ACHN (cell line): ENCODE results near the gene GPC3.

ENCODE experiments used
- DNase-seq: peaks from one replicate; pipeline ENCODE4 v3.0.0-alpha.2; 2015
- in situ Hi-C: cut with HindIII; loops from 2 replicates; pipeline ENCODE4 v1.10.0; 2017; ENCODE audit warnings: low sequenced_read_pairs, low pct_ligation_motif_present, low pct_unique_long_range_greater_than_20kb

Gene GPC3

DNA sequence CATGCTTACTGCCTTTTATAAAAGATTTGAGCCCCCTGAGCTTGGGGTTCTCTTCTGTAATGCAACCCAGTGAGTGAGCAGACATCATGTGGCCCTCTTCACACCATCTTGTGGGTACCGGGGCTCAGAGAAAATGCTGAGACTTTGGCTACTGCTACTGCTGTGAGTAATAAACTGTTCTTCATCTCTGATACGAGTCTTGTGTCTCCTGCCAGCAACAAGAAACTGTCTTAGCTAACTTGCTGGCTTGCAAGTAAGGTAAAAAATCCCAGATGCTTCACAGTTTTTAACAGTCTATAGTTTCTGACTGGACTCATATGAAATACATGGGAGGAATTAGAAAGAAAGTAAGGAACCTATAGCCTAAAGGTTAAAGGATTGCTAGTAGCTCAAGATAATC lies 148.3 kb downstream of the GPC3 start:
- in situ Hi-C loops = no loop called here
- DNase-seq = no peak

DNA sequence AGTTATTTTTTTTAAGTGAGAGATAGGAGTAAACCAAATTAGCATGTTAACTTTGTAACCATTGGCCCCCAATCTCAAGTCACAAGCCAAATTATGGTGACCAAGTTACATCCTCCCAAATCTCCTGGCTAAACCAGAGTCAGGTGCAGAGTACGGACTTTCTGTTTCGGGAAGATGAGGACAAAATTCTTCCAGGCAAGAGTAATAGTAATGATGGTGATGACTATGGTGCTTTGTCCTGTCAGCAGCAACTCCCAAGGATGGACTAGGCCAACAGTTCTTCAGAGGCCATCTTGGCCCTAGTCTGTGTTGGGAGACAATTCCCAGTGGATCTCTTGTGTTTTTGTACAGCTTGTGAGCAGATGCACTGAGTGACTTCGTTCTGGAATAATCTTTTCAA lies 148.8 kb downstream of the GPC3 start:
- in situ Hi-C loops = no loop called here
- no peak for DNase-seq

DNA sequence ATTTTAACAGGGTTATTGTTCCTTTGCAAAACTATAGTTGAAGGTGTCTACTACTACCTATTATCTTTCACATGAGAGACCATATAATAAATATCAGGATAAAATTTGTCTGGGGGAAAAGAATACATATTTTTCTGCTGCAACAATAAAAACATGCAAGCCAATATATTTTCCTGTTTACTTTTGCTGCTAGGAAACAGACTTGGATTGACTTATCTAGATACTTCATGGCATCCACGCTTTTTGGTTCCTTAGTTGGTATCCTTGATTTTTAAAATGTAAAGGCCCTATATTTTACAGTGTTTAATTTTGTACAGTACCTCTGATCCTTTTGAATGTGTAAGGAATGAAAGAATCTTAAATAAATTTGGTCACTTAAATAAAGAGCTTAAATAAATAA lies 150.6 kb downstream of the GPC3 start:
- in situ Hi-C loops = no loop called here
- no peak for DNase-seq

DNA sequence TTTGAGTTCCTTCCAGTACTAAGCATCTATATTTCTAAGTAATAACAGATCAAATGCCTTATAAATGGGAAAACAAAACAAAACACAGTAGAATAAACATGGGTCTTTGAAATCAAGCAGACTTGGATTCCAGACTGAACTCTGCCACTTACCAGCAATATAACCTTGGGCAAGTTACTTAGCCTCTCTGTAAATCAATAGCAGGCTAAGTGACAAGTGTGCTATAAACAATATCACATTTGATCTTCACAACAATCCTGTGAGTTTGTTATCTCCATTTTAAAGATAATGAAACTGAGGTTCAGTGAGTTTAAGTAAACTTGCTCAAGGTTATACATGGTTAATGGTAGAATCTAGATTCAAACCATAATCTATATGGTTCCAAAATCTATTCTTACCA lies 165.8 kb downstream of the GPC3 start:
- in situ Hi-C loops = no loop called here
- no peak for DNase-seq

DNA sequence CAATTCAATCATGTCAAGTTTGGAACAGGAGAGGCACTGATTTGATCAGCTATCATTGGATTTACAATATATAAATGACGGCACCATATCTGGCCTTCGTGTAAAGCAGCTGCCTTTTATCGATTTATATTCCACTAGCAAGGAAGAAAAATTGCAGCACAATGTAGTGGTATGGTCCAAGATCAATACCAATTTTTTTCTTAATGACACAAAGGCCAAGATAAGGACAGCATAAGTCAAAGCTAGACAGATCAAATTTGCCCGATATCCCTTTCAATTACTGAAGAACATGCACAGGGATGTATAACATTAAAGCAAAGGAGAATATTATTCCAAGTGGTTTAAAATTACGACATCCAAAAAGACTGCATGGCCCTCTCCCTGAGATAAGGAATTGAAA lies 167.4 kb downstream of the GPC3 start:
- in situ Hi-C loops = no loop called here
- DNase-seq = no peak

DNA sequence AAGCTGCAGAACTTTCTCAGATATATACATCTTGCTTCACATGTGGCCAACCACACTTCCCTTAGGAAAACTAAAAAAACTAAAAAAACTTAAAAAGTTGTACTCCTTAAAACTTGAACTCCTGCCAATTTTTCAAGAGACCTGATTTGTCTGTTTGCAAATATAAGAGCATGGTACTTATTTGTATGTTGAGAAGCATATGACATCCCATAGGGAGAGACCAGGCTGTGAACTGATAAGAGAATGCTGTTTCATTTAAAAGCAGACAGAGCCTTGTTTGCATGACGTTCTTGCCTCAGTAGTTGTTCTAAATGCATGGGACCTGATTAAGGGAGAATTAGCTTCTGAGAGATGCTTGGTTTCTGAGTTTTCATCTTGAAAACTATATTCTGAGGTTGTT lies 169.9 kb downstream of the GPC3 start:
- no peak for DNase-seq
- in situ Hi-C loops = no loop called here

DNA sequence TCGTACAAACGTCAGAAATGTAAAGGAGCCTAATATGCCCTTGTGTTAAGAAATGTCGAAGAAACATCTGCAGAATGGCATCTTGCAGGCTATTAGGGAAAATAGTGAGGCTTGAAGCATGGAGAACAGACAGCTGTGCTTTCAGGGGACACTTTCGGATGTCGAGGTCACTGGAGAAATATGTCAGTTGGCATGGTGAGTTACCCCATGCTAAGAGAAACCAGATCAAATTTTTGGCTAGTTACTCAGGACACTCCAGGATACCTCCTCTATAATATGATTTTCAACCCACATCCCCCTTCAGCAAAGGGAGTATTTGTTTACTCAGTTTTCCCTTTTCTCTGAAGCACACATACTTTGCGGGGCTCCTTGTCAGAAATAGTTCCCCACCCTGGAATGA lies 171.4 kb downstream of the GPC3 start:
- no peak for DNase-seq
- in situ Hi-C loops = no loop called here

DNA sequence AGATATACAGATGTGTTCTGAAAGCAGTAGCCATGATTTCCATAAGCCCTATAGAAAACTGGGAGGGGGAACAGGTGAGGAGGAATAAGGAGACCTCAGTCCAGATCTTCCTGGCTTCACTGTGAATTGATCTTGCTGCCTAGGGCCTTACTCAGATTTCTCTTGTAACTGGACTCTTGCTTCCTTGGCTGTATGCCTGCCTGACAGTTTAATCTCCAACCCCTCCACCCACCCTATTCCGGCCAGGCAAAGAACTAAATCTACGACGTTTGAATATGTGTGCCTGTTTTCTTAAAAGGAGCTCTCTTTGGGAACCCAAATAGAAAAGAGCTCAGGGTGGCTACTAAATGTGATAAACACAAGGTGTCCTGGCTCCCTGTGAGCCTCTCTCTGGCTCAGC lies 173.0 kb downstream of the GPC3 start:
- in situ Hi-C loops = no loop called here
- no peak for DNase-seq

DNA sequence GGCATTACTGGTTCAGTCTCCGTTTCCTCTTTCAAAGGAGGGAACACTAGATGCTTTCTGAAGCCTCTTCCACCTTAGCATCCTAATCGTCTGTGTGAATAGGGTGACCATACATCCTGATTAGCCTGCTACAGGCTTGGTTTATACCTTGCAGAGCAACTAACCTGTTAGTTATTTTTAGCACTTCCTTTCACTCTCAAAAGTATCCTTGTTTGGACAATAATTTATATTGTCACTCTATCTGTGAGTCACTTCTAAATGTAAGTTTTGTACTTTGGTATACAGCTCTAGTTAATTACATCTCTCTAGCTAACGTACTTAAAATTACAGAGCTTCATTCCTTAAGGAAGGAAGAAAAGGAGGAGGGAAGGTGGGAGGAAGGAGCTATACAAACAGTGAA lies 174.5 kb downstream of the GPC3 start:
- DNase-seq = no peak
- in situ Hi-C loops = no loop called here

DNA sequence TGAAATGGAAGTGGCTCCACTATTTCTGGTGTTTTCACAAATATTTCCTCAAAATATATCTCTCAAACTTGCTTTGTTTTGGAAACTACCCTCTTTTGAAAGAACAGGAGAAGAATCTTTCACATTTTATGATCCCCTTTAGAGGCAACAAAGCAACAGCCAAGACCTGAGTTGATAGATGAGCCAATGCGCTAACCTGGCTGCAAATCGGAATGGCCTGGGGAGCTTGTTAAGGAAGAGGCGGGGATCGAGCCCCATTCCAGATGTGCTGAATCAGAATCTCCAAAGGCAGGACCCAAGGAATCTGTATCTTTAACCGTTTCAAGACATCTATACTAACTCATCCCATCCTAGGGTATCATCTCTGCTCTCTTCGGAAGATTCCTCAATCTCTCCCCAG lies 181.3 kb downstream of the GPC3 start:
- in situ Hi-C loops = no loop called here
- no peak for DNase-seq

DNA sequence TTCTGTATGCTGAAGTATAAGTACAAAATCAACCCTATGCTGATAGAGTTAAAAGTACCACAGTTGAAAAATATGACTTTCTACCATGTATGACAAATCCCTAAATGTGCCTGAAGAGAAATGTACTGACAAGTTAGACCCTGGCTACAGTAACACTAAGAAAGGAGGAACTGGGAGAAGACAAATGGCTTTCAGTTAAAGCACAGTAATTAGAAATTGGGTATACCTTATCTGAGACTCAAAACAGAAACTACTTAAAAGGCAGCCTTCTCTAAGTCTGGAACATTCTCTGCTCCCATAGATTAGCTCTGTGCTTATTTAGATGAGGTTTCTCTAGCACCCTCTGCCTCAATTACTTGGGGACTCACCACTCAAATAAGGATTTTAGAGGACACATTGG lies 189.1 kb downstream of the GPC3 start:
- in situ Hi-C loops = no loop called here
- DNase-seq = no peak

DNA sequence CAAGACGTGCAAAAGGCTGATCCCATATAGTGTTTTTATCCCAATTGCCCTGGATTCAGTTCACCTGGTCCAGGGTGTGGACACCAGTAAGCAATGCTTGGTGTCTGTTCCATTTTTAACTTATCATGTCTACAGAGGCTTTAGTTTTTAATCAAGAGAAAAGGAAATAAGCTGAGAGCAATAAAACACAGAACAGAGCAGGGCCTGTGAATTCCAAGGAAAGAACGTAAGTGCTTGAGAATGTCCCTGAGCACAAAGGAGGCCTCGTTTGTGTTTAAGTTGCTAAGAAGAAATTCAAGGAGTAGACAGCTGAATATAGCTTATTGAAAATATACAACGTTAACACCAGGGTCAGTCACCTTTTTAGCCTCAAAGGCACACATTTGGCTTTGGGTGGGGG lies 191.3 kb downstream of the GPC3 start:
- in situ Hi-C loops = no loop called here

DNA sequence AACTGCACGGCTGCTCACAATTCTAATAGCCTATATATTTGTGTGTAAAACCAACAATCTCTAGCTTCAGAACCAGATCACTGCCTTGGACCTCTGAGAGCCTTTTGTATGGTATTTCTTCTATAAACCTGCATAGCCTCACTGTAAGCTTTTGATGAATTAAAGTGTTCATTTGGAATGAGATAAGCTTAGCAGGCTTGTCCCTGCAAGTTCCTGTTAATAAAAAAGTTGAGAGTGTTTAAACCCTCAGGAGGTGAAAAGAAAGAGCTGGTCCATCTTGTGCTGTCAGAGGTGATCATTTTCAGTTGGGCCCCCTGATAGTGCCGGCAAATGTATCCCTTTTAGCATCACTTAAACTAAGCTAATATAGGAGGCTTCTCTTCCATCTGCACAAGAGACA lies 191.8 kb downstream of the GPC3 start:
- no peak for DNase-seq
- in situ Hi-C loops = no loop called here

More for the DNA sequence above, 191.3 kb downstream of the GPC3 start:
- no peak for DNase-seq

DNA sequence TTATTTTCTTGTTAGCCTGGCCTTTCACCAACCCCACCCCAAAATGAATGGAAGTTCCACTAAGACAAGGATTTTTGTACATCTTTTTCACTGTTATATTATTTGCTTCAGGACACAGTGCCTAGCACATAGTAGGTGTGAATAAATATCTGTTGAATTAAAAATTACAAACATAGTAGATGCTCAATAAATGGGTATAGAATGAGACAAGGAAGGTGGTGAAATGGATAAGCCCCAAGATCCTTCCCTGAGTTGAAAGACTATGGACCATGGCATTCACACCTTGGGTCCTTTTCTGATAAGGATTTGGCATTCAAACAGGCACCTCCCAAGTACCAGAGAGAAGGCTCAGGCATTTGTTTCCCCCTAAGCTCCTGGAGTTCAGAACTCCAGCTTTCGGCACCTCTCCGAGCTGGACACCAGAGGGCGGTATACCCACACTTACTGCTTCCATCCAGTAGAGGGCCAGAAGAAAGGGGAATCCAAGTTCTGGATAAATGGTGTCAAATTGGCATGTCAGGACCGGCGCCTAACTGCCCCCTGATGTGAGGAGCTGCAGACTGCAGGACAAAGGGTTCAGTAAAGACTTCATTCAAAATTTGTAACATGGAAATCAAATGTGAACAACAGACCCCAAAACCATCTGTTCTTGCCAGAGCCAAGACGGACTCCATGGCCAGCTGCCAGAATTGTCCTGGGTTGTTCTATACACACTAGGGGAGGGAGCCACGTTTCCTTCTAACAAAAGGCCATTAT lies 193.0 kb downstream of the GPC3 start:
- DNase-seq = peak; percentile 59
- in situ Hi-C loops = no loop called here

DNA sequence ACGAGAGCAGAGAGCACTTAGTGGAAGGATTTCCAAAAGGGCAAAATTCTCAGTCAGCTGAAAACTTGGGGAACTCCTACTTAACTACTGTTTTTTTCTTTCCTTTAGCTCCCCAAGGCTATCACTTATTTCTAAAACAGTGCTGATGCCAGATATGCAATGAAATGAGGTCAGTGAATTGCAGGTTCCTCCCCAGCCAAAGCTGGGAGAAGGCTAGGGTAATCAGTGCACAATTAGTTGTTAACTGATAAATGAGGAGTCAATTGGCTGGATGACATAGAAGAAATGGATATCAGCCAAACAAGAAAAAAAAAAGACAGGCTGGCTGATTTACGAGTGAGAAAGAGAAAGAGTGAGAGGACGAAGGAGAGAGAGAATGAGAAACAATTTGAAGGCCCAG lies 195.6 kb downstream of the GPC3 start:
- in situ Hi-C loops = no loop called here
- no peak for DNase-seq

DNA sequence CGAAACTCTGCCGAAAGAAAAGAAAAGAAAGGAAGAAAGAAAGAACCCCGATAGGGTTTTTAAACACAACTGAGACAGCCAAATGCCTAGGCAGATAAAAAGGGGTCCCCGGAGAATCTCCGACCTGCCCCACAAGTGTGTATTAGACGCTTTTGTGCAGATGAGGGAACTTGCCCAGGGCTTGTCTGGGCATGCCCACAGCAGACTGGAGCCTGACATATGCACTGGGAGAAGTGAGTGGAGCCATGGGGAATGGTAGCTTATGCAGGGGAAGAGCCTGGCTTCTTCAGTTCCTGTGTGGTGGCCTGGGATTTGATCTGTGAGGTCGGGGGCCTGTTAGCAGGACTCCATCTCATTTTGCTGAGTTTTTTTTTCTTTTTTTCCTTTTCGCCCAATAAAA lies 199.0 kb downstream of the GPC3 start:
- no peak for DNase-seq
- in situ Hi-C loops = no loop called here

DNA sequence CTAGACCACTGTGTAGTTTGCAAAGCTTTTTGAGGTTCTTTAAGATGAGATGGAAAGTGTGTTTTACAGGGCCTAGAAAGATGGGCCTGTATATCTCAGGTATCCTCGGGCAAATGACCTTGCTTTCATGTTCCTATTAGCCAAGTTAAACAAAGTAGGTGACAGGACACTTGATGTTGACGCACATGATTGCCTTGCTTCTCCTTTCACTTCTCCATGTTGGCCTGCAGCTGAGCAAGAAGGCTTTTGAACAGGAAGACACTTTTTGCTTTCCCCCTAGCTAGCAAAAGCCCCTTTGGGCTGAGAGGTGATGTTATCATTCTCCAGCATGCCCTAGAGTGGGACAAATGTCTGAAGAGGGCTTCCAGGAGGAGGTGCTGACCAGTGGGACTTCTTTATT lies 202.1 kb downstream of the GPC3 start:
- no peak for DNase-seq
- in situ Hi-C loops = no loop called here

DNA sequence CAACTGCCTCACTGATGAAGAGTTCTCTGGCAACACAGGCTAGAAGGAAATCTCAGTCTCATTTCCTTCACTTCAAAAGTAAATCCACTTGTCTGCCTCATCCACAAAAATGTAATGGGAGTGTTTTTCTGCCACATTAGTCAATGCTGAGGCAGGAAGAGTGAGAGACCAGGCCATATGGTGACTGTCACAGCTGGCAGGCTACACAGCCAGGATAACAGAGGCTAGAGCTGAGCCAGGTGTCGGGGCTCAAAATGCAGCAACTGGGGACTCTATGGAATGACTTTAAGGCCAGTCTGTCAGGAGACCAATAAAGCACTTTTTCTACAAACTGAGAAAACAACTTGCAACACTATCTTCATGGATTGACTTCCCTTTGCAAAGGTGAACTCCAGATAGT lies 204.2 kb downstream of the GPC3 start:
- no peak for DNase-seq
- in situ Hi-C loops = no loop called here

DNA sequence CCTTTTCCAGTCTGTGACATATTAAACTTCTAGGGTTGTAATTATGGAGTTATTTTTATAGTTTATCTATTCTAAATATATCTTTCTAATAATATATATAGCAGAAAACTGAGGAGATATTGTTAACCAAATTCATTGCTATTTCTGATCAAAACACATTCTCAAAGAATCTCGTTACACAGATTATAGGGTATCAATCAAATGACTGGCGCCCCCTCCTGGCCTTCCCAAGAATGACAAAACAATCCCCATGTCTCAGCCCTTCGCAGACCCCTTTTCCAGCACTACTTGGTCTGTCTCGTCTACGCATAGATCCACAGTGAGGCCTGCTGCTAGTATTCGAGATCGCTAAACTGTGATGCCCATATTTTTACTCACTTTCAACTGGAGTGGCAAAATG lies 209.3 kb downstream of the GPC3 start:
- DNase-seq = no peak
- in situ Hi-C loops = no loop called here

DNA sequence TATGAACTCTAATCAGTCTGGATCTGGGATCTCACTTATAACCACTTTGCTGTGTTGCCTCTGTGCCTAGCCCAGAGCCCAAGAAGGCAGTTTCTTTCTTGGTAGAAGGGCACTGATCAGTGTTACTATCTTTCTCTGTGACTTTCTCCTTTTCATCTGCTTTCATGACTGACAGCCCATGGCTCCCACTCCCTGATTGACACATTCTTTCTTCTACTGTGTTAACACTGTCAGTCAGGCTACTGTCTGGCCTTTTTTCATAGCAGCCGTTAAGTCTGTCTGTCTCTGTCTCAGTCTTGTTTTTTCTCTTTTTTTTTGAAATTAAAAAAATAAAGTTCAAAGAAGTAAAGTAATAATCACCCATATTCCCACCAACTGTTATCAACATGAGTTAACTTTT lies 210.6 kb downstream of the GPC3 start:
- in situ Hi-C loops = no loop called here
- no peak for DNase-seq

DNA sequence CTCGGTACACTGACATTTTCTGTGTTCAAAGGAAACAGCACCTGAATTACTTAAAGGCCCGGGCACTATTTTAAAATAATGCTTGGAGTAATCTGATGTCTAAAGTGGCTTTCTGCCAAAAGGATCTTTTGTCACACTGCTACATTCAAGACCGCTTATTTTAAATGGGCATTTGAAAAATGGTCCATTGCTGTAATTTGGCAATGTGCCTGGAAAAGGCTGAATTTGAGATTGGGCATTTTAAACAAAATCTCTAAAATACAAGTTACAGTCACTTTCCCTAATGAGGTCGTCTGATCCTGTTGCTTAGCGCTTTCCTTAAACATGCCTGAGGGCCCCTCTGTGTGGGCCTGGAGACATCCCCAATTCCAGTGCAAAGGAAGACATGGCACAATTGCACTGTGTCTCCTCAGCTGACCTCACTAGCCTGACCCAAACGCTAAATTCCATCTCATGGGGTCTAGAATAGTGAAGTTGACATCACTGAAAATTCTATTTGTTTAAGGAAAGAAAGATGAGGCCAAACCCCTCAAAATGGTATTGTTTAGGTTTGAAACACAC lies 214.2 kb downstream of the GPC3 start:
- in situ Hi-C loops = no loop called here
- DNase-seq = no peak
